HL-60 (cell line): ENCODE data around the gene PXK.
A peak's percentile ranks its signal among the peaks of the same experiment; 100 is the strongest.

Experiments used
- DNase-seq, 2 experiments: peaks; one replicate each; pipeline ENCODE4 v3.0.0-alpha.2; 2010 to 2020; ENCODE audit warnings: low read depth in 1 of 2, low spot score in 1 of 2
- H3K27ac ChIP-seq: fragments of 250-450 bp; sonication (Bioruptor Pico); replicated peaks from 2 replicates; pipeline ENCODE4 v1.5.1; 2020; ENCODE audit warnings: mild to moderate bottlenecking, moderate library complexity
- H3K27me3 ChIP-seq: fragments of 250-450 bp; sonication (Bioruptor Pico); 2 replicates; pipeline ENCODE4 v1.5.1; 2021; ENCODE audit warnings: mild to moderate bottlenecking, moderate library complexity; ENCODE audit not compliant: insufficient read depth, poor library complexity, severe bottlenecking
- H3K4me3 ChIP-seq: replicated peaks from 2 replicates; pipeline ENCODE4 v1.5.1; 2011; ENCODE audit warnings: mild to moderate bottlenecking, control low read depth, low read length; ENCODE audit not compliant: insufficient read depth
- GABPA ChIP-seq: IDR thresholded peaks from 2 replicates; pipeline ENCODE4 v1.6.1; 2012; ENCODE audit warnings: low read depth
- POLR2AphosphoS5 ChIP-seq: IDR thresholded peaks from 2 replicates; pipeline ENCODE4 v1.6.1; 2012; ENCODE audit warnings: low read depth
- SPI1 ChIP-seq: IDR thresholded peaks from 2 replicates; pipeline ENCODE4 v1.6.1; 2012; ENCODE audit warnings: low read depth, mild to moderate bottlenecking, borderline replicate concordance
- TF ChIP-seq, protein P1 (sequence below): IDR thresholded peaks from 2 replicates; pipeline ENCODE4 v1.6.1; 2012; ENCODE audit warnings: low read depth; ENCODE audit not compliant: insufficient replicate concordance
- TF ChIP-seq, protein P2 (sequence below): IDR thresholded peaks from one replicate; pipeline ENCODE4 v1.5.1; 2011; ENCODE audit warnings: low read length, control low read depth, inconsistent platforms; ENCODE audit not compliant: insufficient read depth

Gene PXK

DNA sequence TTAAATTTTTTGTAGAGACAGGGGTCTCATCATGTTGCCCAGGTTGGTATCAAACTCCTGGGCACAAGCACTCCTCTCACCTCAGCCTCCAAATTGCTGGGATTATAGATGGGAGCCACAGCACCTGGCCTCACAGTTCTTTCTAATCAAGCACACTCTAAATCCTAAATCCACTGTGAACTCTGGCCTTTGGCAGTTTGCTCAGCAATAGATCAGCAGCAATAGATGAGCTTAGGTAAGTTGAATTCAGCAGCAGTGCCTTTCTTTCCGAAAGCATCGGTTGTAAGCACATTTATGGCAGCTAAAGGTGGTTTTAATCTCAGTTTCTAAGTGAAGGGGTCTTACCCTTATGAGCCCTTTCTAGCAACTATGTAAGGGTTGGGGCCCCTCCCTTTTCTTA lies 84.4 kb downstream of the PXK start:
- DNase-seq = no peak
- Histone ChIP-seq H3K4me3 (no peak overlapping the region), H3K27ac (no peak overlapping the region), H3K27me3 (no peaks in the 10 kb centered on the region)
- TF ChIP-seq POLR2AphosphoS5 (no peak), GABPA (no peak), SPI1 (no peak)
- TF ChIP-seq, protein P1, sequence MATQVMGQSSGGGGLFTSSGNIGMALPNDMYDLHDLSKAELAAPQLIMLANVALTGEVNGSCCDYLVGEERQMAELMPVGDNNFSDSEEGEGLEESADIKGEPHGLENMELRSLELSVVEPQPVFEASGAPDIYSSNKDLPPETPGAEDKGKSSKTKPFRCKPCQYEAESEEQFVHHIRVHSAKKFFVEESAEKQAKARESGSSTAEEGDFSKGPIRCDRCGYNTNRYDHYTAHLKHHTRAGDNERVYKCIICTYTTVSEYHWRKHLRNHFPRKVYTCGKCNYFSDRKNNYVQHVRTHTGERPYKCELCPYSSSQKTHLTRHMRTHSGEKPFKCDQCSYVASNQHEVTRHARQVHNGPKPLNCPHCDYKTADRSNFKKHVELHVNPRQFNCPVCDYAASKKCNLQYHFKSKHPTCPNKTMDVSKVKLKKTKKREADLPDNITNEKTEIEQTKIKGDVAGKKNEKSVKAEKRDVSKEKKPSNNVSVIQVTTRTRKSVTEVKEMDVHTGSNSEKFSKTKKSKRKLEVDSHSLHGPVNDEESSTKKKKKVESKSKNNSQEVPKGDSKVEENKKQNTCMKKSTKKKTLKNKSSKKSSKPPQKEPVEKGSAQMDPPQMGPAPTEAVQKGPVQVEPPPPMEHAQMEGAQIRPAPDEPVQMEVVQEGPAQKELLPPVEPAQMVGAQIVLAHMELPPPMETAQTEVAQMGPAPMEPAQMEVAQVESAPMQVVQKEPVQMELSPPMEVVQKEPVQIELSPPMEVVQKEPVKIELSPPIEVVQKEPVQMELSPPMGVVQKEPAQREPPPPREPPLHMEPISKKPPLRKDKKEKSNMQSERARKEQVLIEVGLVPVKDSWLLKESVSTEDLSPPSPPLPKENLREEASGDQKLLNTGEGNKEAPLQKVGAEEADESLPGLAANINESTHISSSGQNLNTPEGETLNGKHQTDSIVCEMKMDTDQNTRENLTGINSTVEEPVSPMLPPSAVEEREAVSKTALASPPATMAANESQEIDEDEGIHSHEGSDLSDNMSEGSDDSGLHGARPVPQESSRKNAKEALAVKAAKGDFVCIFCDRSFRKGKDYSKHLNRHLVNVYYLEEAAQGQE = no peak
- TF ChIP-seq, protein P2, sequence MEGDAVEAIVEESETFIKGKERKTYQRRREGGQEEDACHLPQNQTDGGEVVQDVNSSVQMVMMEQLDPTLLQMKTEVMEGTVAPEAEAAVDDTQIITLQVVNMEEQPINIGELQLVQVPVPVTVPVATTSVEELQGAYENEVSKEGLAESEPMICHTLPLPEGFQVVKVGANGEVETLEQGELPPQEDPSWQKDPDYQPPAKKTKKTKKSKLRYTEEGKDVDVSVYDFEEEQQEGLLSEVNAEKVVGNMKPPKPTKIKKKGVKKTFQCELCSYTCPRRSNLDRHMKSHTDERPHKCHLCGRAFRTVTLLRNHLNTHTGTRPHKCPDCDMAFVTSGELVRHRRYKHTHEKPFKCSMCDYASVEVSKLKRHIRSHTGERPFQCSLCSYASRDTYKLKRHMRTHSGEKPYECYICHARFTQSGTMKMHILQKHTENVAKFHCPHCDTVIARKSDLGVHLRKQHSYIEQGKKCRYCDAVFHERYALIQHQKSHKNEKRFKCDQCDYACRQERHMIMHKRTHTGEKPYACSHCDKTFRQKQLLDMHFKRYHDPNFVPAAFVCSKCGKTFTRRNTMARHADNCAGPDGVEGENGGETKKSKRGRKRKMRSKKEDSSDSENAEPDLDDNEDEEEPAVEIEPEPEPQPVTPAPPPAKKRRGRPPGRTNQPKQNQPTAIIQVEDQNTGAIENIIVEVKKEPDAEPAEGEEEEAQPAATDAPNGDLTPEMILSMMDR = no peak

DNA sequence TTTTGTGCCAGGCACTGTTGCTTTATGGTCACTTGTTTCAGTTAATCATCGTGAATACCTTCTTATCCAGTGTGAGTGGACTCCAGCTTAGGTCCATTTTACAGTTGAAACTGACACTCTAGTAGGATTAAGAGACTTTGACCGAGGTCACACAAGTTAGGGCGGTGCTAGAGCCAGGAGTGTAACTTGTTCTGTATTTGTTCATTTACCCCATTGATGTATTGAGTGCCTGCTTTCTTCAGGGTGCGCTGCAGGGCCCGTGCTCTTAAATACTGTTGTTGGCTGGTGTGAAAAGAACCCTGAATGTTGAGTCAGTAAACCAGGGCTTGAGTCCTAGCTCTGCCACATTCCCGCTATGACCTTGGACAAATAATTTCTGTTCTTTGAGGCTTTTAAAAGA lies 85.5 kb downstream of the PXK start:
- no peak for DNase-seq
- Histone ChIP-seq H3K4me3 (no peak overlapping the region), H3K27ac (peak overlapping the region; percentile 52), H3K27me3 (no peaks in the 10 kb centered on the region)
- TF ChIP-seq, protein P2 = no peak
- TF ChIP-seq, protein P1 = no peak

DNA sequence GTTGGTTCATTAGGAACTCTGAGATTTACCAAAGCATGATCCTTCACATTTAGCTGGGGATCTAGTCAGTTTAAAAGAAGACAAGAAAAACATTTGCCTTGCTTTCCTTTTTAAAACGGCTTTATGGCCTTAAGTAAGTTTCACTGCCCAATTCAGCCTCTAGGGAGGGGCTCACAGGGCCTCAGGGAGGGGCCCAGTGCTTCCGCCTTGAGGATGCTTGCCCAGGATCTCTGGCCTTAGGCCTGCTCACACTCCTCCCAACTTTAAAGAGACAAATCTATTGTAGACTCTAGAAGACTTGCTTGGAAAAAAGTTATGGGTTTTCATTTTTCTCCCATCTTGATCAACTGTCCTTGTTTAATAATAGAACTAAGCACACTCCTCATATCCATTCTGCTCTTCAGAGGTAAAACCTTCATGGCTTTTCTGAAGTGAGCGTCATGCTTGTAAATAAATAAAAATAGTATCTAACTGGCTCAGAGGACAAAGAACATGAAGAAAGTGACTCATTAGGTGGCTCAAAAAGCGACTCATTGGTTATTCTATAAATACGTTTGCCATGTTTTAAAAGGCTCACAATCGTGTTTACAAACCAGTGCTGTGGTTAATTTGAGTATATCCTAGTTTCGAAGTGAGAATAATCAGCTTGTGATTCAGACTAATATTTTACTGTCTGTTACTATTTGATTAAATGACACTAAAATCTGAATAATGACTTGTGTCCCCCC lies 87.3 kb downstream of the PXK start:
- TF ChIP-seq, protein P2 = no peak
- TF ChIP-seq POLR2AphosphoS5 (no peak), SPI1 (no peak)
- TF ChIP-seq, protein P1 = no peak
- no peak for DNase-seq
- H3K27ac ChIP-seq = no peak overlapping the region; the same call in 1 of the 2 replicates

More for the DNA sequence above, 87.3 kb downstream of the PXK start:
- Histone ChIP-seq H3K27me3 (no peaks in the 10 kb centered on the region), H3K4me3 (no peak overlapping the region)
